Glutamatergic neuron (in vitro differentiated cells): ENCODE measurements around the gene EIF4E2. TPM values are rescaled to one million over a fixed set of nuclear protein-coding genes. Genes with fewer than 3 reads are reported as not detected.

Experiments used
- DNase-seq: peaks from one replicate; pipeline ENCODE4 v3.0.0; 2022
- H3K27ac Mint-ChIP-seq: one replicate; pipeline ENCODE4 v1.8.0; 2020; ENCODE audit warnings: mild to moderate bottlenecking, mixed read lengths, inconsistent platforms; ENCODE audit not compliant: unreplicated experiment
- H3K27me3 Mint-ChIP-seq: one replicate; pipeline ENCODE4 v1.8.0; 2020; ENCODE audit warnings: mild to moderate bottlenecking, moderate library complexity, mixed read lengths, inconsistent platforms; ENCODE audit not compliant: unreplicated experiment
- H3K36me3 Mint-ChIP-seq: one replicate; pipeline ENCODE4 v1.8.0; 2020; ENCODE audit warnings: mild to moderate bottlenecking, mixed read lengths, inconsistent platforms; ENCODE audit not compliant: unreplicated experiment
- H3K4me1 Mint-ChIP-seq: one replicate; pipeline ENCODE4 v1.8.0; 2020; ENCODE audit warnings: mild to moderate bottlenecking, low read depth, mixed read lengths, inconsistent platforms; ENCODE audit not compliant: unreplicated experiment
- H3K4me3 Mint-ChIP-seq: one replicate; pipeline ENCODE4 v1.8.0; 2020; ENCODE audit warnings: mild to moderate bottlenecking, mixed read lengths, inconsistent platforms; ENCODE audit not compliant: unreplicated experiment
- H3K9me3 Mint-ChIP-seq: one replicate; pipeline ENCODE4 v1.8.0; 2020; ENCODE audit warnings: mild to moderate bottlenecking, moderate library complexity, mixed read lengths, inconsistent platforms; ENCODE audit not compliant: unreplicated experiment
- total RNA-seq: library from RNA; stranded (reverse); fragmentation: NEBNext Ultra II Directional; extraction: Animal tissue kit (Norgen Biotek cat#: 25700); gene quantifications from one replicate; pipeline ENCODE4 v1.2.1, GENCODE V29; 2021; ENCODE audit not compliant: unreplicated experiment
- TF ChIP-seq, protein P1 (sequence below): fragments of 200-600 bp; sonication (generic); IDR thresholded peaks from one replicate; pipeline ENCODE4 v1.5.0; 2021; ENCODE audit not compliant: partially characterized antibody, unreplicated experiment

EIF4E2 gene
- total RNA-seq, 1 donor from 2014 or later = 82.9 TPM

DNA sequence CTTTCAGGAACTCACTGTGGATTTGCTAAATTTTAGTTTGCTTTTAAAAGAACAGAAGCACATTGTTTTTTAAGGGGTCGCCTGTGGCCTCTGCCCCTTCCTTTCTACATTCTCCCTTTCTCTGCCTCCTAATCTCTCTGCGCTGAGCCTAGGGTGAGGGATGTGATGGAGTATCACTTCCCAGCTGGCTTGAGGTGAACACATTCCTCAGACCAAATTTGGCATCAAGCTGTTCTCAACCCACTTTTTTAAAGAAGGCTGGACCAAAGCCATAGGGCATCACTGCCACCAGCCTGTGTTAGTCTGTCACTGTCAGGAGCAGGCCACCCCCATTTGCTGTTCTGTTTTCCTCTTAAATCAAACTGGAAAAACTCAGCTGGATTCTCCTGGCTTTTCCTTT is 27.4 kb downstream of the EIF4E2 start:
- no peaks in the 10 kb centered on the region for H3K9me3 Mint-ChIP-seq
- no peaks in the 10 kb centered on the region for H3K4me1 Mint-ChIP-seq
- no peaks in the 10 kb centered on the region for H3K27me3 Mint-ChIP-seq
- H3K36me3 Mint-ChIP-seq = no peaks in the 10 kb centered on the region
- DNase-seq = no peak
- no peak overlapping the region for H3K27ac Mint-ChIP-seq
- TF ChIP-seq, protein P1, sequence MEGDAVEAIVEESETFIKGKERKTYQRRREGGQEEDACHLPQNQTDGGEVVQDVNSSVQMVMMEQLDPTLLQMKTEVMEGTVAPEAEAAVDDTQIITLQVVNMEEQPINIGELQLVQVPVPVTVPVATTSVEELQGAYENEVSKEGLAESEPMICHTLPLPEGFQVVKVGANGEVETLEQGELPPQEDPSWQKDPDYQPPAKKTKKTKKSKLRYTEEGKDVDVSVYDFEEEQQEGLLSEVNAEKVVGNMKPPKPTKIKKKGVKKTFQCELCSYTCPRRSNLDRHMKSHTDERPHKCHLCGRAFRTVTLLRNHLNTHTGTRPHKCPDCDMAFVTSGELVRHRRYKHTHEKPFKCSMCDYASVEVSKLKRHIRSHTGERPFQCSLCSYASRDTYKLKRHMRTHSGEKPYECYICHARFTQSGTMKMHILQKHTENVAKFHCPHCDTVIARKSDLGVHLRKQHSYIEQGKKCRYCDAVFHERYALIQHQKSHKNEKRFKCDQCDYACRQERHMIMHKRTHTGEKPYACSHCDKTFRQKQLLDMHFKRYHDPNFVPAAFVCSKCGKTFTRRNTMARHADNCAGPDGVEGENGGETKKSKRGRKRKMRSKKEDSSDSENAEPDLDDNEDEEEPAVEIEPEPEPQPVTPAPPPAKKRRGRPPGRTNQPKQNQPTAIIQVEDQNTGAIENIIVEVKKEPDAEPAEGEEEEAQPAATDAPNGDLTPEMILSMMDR = no peak
- no peak overlapping the region for H3K4me3 Mint-ChIP-seq

DNA sequence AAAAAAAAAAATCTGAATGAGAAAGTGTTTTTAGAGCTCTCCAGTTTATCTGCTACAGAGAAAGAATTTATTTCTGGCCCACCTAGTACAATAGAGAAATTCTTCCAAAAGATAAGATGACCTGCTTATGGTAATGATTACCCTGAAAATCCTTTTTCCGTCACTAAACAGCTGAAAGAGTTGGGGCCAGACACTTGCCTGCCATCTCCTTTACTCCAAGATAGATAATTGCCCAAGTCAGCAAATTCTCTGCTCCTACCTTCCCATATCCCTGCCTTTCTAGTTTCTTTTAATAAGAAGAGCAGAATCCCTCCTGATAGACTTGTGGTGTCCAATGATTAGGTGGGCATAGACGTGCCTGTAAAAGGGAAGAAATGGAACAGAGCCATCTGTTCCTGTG is 28.1 kb downstream of the EIF4E2 start:
- no peaks in the 10 kb centered on the region for H3K4me1 Mint-ChIP-seq
- DNase-seq = no peak
- TF ChIP-seq, protein P1 = no peak
- H3K36me3 Mint-ChIP-seq = no peaks in the 10 kb centered on the region
- no peaks in the 10 kb centered on the region for H3K27me3 Mint-ChIP-seq
- H3K9me3 Mint-ChIP-seq = no peaks in the 10 kb centered on the region
- no peak overlapping the region for H3K27ac Mint-ChIP-seq
- no peak overlapping the region for H3K4me3 Mint-ChIP-seq

DNA sequence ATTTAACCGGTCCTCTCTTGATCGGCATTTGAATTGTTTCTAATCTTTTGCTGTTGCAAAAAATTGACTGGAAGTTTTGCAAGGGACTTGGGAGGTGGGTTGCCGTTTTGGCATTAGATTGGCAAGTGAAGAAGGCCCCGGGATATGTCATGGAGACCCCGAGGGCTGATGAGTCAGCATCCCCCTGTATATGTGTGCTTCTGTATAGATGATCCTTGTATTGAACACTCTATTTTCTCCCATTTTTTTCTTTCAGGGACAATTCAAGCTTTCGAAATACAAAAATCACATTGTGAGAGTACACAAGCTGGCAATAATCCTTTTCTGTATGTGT is 30.1 kb downstream of the EIF4E2 start:
- H3K4me3 Mint-ChIP-seq = no peak overlapping the region
- no peaks in the 10 kb centered on the region for H3K4me1 Mint-ChIP-seq
- no peak overlapping the region for H3K27ac Mint-ChIP-seq
- H3K27me3 Mint-ChIP-seq = no peaks in the 10 kb centered on the region
- no peak for DNase-seq
- peaks cover 5% of the 10 kb centered on the region for H3K36me3 Mint-ChIP-seq
- H3K9me3 Mint-ChIP-seq = no peaks in the 10 kb centered on the region
- TF ChIP-seq, protein P1 = no peak

DNA sequence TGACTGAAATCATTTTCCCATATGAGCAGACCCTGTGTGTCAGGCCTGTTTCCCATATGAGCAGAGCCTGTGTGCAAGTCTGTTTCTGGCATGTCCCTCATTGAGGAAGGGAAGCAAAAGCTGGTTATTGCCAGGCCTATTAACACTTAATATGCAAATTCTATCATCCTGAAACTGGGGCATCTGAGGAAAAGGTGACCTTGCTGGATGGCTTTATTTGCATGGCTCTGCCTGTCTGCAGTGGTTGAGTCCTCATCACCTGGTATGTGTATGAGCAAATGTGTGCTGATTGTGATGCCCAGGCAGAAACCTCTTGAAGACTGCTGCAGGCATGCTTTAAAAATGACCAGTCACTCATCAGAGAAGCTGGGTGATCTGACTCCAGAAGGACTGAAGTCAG is 31.2 kb downstream of the EIF4E2 start:
- H3K27ac Mint-ChIP-seq = no peak overlapping the region
- TF ChIP-seq, protein P1 = no peak
- H3K4me3 Mint-ChIP-seq = no peak overlapping the region
- H3K4me1 Mint-ChIP-seq = no peaks in the 10 kb centered on the region
- H3K36me3 Mint-ChIP-seq = peaks cover 5% of the 10 kb centered on the region
- no peak for DNase-seq
- H3K9me3 Mint-ChIP-seq = no peaks in the 10 kb centered on the region
- H3K27me3 Mint-ChIP-seq = no peaks in the 10 kb centered on the region

DNA sequence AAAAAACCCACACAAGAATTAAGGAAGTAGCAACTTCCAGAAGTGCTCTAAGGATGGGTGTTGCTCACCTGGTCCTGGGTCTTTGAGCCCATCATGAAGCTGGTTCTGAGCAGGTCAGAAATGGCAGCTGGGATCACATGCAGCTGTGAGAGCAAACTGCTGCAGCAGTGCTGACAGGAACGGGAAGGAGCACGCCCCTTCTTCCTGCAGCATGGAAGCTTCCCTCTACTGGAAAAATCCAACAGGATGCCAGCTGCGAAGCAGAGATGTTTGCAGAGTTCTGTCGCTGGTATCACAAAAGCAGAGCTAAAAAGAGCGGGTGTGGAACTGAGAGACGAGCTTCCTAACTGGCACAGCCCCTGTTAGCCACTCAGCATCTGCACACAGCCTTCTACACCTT is 33.7 kb downstream of the EIF4E2 start:
- no peak for DNase-seq
- Mint-ChIP-seq H3K4me3 (no peak overlapping the region), H3K4me1 (no peaks in the 10 kb centered on the region), H3K27ac (no peak overlapping the region), H3K9me3 (peaks cover 3% of the 10 kb centered on the region), H3K27me3 (peaks cover 2% of the 10 kb centered on the region), H3K36me3 (peaks cover 5% of the 10 kb centered on the region)
- TF ChIP-seq, protein P1 = no peak
